ENCODE data around the gene OTOGL.
A peak's percentile ranks its signal among the peaks of the same experiment; 100 is the strongest.
"Not testable (repeated sequence)": the region's sequence is repeated elsewhere in the genome, so short reads cannot be mapped to it uniquely, and the experiment has no call there.

Gene OTOGL

GRCh38 chr12:80282226-80282625 is 182.9 kb downstream of the OTOGL start:
- no peak for DNase-seq

GRCh38 chr12:80282761-80283160 is 183.4 kb downstream of the OTOGL start:
- no peak for DNase-seq

GRCh38 chr12:80291108-80291754 is 191.9 kb downstream of the OTOGL start:
- DNase-seq, result no peak

- DNase-seq, result no peak
Measured at GRCh38 chr12:80293347-80293746, 194.0 kb downstream of the OTOGL start.

- DNase-seq, result peak; percentile 69 to 74
Measured at GRCh38 chr12:80293759-80294158, 194.4 kb downstream of the OTOGL start.

GRCh38 chr12:80299219-80299618 is 199.9 kb downstream of the OTOGL start:
- DNase-seq, result no peak

- no peak for DNase-seq
Measured at GRCh38 chr12:80299976-80300375, 200.6 kb downstream of the OTOGL start.

GRCh38 chr12:80307436-80307835 is 208.1 kb downstream of the OTOGL start:
- DNase-seq, result not testable (repeated sequence)

- no peak for DNase-seq
Measured at GRCh38 chr12:80313209-80313608, 213.9 kb downstream of the OTOGL start.

GRCh38 chr12:80314741-80315140 is 215.4 kb downstream of the OTOGL start:
- DNase-seq, result no peak

GRCh38 chr12:80316222-80316621 is 216.9 kb downstream of the OTOGL start:
- no peak for DNase-seq

GRCh38 chr12:80317307-80317706 is 218.0 kb downstream of the OTOGL start:
- no peak for DNase-seq

- DNase-seq, result no peak
Measured at GRCh38 chr12:80317899-80318298, 218.6 kb downstream of the OTOGL start.

GRCh38 chr12:80320121-80320678 is 220.9 kb downstream of the OTOGL start:
- no peak for DNase-seq

- no peak for DNase-seq
Measured at GRCh38 chr12:80321653-80322052, 222.3 kb downstream of the OTOGL start.

- DNase-seq, result no peak
Measured at GRCh38 chr12:80325167-80325959, 226.0 kb downstream of the OTOGL start.

GRCh38 chr12:80332827-80333226 is 233.5 kb downstream of the OTOGL start:
- no peak for DNase-seq

GRCh38 chr12:80352474-80352873 is 253.1 kb downstream of the OTOGL start:
- no peak for DNase-seq

- no peak for DNase-seq
Measured at GRCh38 chr12:80353254-80353653, 253.9 kb downstream of the OTOGL start.

- no peak for DNase-seq
Measured at GRCh38 chr12:80356097-80356496, 256.8 kb downstream of the OTOGL start.

- DNase-seq, result no peak
Measured at GRCh38 chr12:80359703-80360102, 260.4 kb downstream of the OTOGL start.

GRCh38 chr12:80364056-80364455 is 264.7 kb downstream of the OTOGL start:
- no peak for DNase-seq

GRCh38 chr12:80373666-80374065 is 274.3 kb downstream of the OTOGL start:
- no peak for DNase-seq

GRCh38 chr12:80374615-80375014 is 275.3 kb downstream of the OTOGL start:
- DNase-seq, result no peak

Measured in NCI-H1930 (cell line).